Vagina (tissue), 2 donors: ENCODE measurements around the gene SCN2A.
A peak's percentile ranks its signal among the peaks of the same experiment; 100 is the strongest.

Experiments used
- CTCF ChIP-seq, 3 experiments: fragments of 450-650 bp in 2 of 3; fragments of 200-600 bp in 1 of 3; sonication (generic) in 1 of 3; IDR thresholded peaks; one replicate each; pipeline ENCODE4 v1.5.1; 2017 to 2019; ENCODE audit warnings: antibody characterized with exemption in 3 of 3, mild to moderate bottlenecking in 2 of 3, moderate library complexity in 2 of 3
- POLR2A ChIP-seq, 2 donors: fragments of 450-650 bp; IDR thresholded peaks; one replicate each; pipeline ENCODE4 v1.6.1; 2017; ENCODE audit warnings: antibody characterized with exemption in 2 of 2, mild to moderate bottlenecking in 2 of 2, moderate library complexity in 2 of 2
- POLR2AphosphoS5 ChIP-seq, 2 donors: sonication (generic); formaldehyde crosslinking; IDR thresholded peaks; one replicate each; pipeline ENCODE4 v1.9.0; 2017; ENCODE audit warnings: antibody characterized with exemption in 2 of 2, mild to moderate bottlenecking in 2 of 2, low read depth in 1 of 2; ENCODE audit not compliant: insufficient read depth in 1 of 2

DNA sequence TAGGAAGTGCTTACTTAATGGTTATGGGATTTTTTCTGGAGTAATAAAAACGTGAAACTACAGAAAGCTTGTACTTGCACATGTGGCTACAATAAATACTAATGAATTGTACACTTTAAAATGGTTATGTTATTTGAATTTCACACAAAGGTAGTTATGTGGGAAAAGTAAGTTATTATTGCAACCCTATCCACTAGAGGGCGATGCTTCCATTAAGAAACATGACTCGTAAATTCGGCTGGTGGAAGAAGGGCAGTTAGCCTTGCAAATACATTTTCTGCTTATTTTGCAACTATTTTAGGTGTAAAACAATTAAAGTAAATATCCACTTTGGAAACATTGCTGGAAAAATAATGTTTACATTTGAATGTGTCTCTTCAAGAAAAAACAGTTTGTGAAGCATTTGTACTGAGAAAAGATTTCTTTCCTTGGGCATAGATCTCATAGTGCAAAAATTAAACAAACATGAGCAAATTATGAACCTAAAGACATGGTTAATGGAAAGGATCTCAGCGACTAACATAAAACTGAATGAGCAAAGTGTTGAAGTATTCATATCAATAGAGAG is 162.2 kb downstream of the SCN2A start:
- TF ChIP-seq CTCF (IDR thresholded peaks at IDR 0.05) (peak; percentile 34 to 81 (median 51)), POLR2A (IDR thresholded peaks at IDR 0.05) (no peak), POLR2AphosphoS5 (IDR thresholded peaks at IDR 0.05; ENCODE audit: insufficient read depth in 1 of 2, low read depth in 1 of 2) (no peak)
